Hematopoietic multipotent progenitor cell treated with erythropoietin and hydrocortisone succinate and interleukin-3 and kit ligand, for 6 days (in vitro differentiated cells): ENCODE data around the gene PHLPP1.

Experiments
- DNase-seq: peaks from one replicate; pipeline ENCODE4 v3.0.0-alpha.2; 2015

PHLPP1 gene

DNA sequence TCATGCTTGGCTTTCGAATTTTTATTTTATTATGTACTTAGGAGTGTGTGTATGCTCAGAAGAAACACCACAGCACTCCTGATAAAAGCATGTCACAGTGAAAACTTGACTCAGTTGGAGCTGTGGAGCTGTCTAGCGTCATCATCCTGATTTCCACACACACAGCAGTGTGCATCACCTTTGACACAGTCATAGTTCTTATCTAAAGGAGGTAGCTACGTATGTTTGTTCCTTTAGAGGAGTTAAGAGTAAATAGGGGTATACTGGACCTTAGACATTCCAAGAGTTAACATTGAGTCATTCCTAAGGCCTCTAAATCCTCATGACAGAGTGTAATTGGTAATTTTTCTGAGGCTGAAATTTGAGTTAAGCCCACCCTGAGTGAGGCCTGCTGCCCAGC, 96.9 kb downstream of the PHLPP1 start:
- DNase-seq, result no peak

DNA sequence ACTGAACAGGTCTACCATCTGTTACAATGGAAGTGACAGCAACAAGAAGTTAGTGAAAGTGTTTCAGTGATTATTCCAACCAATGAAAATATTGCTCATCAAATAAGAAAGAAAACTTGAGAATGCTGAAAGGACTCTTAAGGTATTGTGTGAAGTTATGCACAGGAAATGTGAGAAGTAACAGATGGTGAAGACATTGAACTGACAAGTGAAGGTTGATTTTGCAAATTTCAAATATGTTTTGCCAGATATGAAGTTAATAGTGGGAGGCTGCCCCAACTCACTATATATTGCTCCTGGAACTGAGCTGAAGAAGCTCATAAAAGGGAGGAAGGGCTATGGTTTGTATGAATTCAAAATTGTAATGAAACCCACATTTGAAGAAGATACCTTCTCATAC, 97.5 kb downstream of the PHLPP1 start:
- DNase-seq, result no peak

DNA sequence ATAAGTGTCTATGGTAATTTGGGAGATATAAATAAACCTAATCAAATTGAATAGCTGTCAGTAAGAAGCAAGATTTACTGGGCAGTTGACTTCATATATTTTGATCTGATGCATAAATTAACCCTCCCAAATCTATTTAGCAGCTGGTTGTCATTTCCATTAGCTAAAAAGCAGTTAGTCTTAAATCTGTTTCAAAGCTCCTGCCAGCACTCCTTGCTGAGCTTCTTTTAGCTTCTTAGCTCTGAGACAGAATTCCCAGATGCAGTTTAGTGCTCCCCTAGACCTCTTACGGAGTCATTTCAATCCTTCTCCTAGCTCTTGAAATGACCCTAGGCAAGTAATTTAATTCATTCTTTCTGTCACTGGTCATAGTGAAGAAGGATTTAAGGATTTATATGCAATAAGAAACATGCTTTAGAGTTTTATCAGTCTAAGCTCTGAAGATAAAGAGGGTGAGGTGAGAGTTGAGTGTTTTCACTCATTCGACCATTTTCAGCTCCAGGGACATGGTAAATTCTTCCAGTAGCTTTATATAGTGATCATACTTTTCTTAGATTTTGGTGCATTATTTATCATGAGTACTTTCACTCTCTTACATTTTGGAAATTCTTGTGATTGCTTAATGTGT, 98.9 kb downstream of the PHLPP1 start:
- no peak for DNase-seq

DNA sequence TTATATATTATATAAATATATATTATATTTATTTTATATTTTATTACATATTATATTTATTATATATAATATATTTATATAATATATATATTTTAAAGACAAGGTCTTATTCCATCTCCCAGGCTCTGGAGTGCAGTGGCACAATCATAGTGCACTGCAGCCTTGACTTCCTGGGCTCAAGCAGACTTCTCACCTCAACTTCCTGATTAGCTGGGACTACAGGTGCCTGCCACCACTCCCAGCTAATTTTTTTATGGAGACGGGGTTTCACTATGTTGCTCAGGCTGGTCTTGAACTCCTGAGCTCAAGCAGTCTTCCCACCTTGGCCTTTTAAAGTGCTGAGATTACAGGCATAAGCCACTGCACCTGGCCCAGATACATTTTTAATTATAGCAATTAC, 110.0 kb downstream of the PHLPP1 start:
- DNase-seq, result no peak

DNA sequence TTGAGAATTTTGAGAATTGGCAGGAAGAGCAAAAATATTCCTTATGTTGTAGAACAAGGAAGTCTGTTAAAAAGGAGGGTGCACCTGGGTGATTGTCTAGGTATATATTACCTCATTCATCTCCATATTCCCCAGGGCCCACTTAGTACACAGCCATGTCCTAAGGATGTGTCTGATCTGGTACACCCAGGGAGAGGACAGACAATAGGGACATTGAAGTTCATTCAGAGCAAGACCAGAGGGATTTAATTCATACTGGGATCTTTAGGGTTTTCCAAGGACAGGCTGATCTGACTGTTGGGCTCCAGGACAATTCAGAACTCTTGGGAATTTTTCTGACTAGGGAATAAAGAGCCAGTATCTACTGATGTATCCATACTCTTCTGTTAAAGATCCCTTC, 112.1 kb downstream of the PHLPP1 start:
- no peak for DNase-seq

DNA sequence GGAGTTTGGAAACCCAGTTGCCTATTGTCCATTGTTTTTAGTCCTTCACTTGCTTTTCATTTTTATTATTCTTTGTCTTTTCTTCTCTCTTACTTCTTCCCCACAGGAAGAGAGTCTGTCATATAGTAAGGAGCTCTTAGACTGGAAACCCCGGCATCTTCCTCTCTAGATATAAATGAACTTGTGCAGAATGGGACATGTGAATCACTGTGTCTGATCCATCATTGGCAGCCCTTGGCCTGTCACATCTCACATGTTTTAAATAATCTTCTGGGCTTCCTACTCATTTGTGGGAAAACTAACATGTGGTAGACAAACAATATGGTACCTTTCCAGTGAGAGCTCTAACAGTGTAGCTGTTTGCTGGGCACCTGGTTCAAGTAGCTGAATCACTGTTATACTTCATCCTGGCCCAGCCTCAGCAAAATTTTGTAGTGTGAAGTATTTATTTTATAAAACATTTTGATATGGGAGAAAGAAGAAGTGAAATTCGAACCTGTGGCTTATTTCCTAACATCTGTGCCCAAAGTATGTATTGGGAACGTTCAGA, 112.8 kb downstream of the PHLPP1 start:
- DNase-seq, result no peak

DNA sequence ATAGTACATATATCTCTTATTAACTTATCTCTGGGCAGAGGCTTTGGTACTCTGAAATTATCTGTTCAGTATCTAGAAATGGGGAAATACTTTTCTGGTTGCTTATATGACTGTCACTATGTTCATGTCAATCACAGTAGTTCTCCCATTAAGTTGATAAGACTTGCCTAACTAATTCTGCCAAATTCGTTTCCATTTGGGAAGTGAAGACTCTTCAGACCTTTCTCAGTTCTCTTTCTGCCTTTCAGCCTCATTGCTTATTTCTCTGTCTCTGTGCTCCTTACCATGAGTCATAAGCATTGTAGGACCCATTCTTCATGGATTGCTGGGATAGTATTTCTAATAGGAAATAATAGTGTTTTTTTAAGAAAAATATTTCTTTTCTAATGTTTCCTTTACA, 113.5 kb downstream of the PHLPP1 start:
- DNase-seq, result peak; percentile 26

DNA sequence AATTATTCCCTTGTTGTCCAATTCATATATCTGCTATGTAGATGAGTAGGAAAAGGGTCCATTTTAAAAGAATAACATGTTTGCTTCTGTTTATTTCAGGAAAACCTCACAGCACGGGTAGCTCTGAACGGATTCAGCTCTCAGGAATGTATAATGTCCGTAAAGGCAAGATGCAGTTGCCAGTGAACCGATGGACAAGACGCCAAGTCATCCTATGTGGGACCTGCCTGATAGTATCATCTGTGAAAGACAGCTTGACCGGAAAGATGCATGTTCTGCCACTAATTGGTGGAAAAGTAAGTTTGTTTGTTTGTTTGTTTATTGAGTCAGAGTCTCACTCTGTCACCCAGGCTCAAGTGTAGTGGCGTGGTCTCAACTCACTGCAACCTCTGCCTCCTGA, 114.6 kb downstream of the PHLPP1 start:
- DNase-seq, result no peak

DNA sequence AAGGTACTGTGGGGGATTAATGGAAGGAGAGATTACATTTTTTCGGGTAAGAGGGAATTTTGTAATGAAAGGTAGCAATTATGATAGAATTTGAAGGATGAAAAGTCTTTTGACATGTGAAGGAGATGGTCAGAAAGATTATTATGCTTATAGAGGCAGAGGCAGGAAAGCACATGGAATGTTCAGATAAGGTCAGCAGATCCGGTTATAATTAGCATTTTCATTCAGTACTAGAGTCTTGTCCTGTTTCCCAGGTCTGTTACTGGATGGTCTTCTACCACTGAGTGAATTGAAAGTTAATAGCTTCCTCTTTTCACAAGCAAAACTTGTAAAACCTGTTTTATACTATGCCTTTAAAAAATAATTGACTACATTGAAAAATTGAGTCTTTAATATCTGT, 116.9 kb downstream of the PHLPP1 start:
- DNase-seq, result peak; percentile 25

DNA sequence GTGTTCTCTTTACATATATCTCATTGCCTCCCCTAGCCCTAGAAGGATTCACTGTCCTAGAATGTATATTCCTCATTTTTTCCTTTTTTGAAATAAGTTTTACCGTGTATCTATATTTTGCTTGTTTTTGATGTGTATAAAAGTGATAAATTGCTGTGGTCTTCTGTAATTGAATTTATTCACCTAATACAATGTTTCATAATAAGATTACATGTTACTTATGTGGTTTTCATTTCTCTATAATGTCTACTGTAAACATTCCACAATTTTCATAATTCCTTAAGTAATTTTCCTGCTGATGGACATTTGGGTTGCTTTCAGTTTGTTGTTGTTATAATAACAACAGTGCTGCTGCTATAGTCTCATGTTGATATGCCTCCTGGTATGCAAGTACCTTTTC, 118.2 kb downstream of the PHLPP1 start:
- DNase-seq, result no peak

DNA sequence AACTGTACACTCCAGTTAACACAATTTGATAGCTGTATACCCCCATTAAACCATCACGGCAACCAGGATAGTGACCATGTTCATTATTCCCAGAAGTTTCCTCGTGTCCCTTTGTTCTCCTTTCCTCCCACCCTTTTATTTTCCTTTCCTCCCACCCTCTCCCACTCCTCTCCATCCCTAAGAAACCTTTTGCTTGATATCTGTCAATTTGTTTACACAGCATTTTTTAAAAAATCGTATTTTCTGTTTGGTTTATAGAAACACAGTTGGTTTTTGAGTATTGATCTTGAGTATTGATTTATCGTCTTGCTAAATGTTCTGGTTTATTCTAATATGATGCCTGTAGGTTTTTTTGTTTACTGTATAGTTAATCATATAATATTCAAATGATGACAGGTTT, 119.4 kb downstream of the PHLPP1 start:
- DNase-seq, result no peak

DNA sequence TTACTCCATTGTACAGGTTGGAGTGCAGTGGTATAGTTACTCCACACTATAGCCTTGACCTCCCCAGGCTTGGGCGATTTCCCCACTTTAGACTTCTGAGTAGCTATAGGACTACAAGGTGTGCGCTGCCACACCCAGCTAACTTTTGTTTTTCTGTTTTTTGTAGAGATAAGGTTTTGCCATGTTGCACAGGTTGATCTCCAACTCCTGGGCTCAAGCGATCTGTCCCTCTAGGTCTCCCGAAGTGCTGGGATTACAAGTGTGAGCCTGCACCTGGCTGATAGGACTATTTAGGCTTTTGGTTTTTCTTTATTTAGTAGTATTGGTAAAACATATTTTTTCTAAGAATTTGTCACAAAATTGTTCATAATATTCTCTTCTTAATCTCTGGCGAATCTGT, 121.7 kb downstream of the PHLPP1 start:
- DNase-seq, result no peak

DNA sequence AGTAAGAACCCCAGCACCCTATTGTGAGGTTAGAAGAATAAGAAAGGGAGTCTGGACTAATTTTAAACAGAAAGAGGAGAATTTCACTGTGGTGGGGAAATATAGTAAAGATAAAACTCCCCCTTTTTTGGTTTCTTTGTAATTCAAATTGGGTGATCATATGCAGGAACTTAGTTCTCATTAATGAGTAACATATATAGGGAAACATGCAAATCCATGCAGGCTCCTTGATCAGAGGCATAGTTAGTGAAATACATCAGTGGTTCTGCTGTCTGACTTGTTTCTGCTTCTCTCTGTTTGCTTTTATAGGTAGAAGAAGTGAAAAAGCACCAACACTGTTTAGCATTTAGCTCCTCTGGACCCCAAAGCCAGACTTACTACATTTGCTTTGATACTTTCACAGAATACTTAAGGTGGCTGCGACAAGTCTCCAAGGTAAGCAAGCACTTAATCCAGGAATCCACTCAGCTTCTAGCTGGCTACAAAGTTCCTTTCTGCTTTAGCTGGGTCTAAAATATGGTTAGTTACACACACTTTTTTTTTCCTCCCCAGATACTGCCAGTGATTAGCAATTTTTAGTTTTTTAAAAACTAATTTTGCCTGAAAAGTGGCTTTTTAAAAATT, 123.2 kb downstream of the PHLPP1 start:
- DNase-seq, result no peak

DNA sequence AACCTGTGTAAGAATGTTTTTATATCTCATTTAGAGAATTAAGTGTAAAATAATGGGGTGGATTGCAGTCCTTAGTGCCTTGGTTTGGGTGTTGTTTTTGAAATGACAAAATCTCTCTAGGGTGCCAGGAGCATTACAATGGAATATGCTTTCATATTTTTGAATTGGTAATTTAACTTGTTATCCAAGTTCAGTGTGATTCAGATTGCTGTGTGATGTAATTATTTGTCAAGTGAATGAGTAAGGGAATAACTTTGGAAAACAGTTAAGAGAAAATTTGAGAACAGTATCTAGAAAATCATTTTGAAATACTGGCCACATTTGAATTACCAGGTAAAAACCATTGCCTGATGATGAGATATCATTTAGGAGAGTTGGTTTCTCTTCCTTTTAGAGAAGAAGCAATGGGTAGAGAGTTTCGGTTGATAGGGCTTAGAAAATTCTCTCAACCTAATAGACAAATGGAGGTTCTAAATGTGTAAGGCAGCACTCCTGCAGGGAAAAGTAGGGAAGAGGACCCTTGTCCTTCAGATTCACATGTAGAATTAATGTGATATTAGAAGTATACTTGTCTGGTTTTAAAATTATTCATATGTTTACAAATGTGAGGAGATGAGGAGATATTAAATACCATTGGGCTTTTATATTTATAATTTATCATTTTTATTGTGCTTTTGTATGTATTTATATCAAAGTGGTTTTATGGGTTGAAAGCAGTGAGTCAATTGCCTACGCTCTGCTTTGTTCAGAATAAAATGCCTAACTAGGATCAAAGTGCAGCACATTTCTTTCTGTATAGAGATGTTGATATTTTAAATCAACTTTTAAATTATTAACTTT, 124.8 kb downstream of the PHLPP1 start:
- no peak for DNase-seq

DNA sequence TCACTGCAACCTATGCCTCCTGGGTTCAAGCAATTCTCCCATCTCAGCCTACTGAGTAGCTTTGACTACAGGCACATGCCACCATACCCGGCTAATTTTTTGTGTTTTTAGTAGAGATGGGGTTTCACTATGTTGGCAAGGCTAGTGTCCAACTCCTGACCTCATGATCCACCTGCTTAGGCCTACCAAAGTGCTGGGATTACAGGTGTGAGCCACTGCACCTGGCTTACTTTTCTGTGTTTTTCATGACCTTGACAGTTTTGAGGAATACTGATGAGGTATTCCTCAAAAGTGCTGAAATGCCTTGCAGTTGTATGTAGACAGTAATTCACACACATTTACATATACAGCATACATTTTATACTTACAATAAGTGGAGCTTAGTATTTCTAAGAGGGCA, 126.1 kb downstream of the PHLPP1 start:
- no peak for DNase-seq

DNA sequence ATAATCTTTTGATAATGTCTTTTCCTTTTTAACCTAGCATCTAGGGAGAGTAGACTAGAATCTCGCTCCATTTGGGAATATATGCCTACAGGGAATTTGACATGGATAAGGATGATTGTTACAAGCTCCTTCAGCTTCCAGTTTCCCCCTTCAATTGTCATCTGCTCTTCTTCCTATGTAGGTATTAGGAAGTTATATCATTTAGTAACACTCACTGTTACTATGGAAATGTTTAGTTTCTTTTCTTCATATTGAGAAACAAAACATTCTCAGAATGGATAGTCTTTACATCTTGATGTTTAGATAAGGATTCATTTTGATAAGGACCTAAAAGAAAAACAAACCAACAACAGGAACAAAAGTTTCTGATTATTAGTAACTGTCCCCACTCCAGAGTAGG, 127.6 kb downstream of the PHLPP1 start:
- DNase-seq, result peak; percentile 25

DNA sequence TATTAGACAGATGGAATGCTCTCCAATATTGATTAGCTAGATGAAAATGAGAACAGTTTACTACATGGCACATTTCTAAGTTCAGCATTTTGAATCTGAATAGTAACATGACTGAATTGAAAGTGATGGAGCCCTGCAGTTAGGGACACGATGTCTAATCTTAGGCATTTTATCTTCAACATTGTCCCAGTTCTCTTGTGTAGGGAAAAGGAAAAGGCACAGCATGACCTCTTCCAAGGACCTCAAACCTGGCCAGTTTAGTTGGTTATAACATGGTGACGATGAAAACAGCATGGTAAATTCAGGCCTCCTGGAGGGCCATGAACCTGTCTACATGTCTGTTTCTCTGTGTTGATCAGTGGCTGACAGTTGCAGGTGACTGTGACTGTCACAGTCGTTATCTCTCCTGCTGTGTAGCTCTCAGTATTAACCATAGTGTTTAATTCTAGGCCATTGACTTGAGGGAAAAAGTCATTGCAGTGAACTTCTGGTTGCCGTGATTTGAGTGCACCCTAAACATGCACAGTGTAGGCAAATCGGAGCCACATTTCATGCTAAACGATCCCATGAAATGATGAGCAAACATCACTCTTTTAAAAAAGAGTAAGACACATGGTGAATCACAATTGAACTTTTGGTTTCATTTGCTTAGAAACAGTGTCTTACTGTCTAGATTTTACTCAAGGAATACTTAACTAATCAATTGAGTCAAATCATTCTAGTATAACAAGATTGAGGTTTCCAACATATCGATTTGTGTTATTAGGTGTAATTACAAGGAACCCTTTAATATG, 129.7 kb downstream of the PHLPP1 start:
- DNase-seq, result no peak

DNA sequence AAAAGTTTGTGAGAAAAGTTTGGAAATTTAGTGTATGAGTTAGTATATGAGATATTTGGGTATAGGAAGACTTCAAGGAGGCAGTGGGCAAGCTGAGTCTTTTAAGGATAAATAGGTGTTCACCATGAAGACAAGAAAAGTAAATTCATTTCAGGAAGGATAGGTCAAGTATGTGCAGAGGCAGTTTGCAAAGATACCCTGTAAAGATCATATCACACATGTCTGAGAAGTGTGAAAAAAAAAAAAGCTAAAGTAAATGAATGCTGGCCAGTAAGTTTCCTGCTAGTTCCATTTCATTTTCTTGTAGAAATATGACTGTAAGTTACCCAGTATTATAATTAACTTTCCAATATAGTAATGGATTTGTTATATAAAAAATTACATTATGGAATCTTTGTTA, 131.0 kb downstream of the PHLPP1 start:
- no peak for DNase-seq

DNA sequence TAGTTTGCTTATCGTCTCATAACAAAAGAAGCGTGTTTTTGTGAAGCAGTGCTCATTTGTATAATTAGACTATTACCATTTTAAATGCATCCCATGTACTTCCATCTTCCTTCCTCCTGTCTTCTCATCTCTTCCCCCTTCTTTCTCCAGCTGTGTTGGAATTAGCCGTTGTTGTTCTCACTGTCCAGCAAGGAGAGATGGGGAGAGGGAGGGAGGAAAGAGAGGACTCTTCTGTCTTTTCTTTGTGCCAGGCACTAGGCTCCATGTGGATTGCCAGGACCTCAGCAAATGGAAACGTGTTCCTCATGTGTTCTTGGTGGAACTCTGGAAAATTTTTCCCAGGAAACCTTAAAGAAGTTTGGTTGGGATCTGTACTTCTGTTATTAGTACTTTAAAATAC, 131.7 kb downstream of the PHLPP1 start:
- no peak for DNase-seq

DNA sequence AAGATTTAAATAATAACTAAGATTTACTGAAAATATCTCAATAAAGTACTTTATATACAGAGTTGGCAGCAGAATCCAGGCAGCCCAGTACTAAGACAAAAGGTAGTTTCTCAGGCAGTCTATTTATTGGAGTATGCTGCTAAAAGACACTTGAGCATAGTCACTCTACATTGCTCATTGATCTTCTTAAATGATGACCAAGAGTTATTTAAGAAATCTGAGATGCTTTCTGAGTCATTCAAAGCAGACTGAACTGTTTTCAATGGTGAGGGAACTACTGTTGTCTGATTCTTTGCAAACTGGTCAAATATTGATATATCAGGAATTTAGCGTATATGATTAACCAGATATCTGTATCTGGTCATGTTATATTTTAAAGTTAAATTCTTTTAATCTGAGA, 133.6 kb downstream of the PHLPP1 start:
- DNase-seq, result no peak

DNA sequence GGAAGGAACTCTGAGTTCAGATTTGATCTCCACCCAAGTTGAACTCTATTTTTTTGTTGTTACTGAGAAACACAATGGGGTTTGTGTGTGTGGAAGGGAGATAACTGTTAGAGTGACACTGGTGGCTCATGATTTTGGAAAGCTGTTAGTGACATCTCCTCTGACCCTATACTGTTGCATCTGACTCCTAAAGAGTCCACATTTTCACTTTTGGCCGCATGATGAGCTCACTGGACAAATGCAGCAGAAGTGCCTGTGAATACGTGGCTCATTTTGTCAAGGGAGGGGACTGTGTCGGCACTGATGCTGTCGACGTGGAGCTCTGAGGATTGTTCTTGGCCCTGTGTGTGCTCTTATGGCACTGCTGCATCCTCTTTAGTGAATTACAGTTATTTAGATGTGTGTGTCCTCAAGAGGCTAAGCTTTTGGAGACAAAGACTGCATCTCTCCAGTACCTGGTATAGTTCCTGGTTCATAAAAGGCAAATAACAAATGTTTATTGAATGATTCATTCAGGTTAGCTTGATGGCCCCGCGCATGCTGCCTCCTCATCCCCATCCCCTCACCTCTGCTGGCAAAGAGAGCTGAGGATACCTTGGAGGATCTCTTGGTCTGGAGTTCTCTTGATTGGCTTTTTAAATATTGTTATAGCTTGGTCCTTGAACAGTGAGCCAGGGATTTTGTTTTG, 135.4 kb downstream of the PHLPP1 start:
- DNase-seq, result peak; percentile 78

DNA sequence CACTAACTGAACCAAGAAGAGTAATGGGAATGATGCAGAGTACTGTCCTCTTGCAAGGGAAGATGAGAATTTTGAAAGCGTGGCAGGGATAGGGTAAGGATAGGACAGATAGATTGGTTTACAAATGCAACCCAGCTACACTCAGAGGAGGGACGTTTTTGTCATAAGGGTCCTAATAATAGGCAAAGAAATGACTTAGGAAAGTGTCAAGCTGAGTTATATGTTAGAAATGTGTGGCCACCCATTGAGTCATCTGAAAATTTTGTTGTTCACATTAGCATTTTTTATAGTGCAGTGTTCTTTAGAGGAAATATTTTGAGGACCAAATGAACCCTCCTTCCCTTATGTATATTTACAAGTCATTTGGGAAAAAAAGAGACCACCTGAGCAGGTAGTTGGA, 137.5 kb downstream of the PHLPP1 start:
- DNase-seq, result no peak

DNA sequence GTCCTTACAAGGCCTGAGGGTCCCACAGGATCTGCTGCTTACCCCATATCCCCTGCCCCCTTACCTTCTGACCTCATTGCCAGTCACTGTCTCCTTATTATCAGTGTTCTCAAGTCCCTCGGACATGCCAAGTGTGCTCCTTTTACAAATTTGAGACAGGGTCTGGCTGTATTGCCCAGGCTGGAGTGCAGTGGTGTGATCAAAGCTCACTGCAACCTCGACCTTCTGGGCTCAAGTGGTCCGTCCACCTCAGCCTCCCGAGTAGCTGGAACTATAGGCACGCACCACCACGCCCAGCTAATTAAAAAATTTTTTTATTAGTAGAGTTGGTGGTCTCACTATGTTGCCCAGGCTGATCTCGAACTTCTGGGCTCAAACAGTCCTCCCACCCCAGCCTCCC, 141.0 kb downstream of the PHLPP1 start:
- no peak for DNase-seq
